T-helper 2 cell treated with Interferon-gamma antibody and Interleukin-4, amounts not matched to agents 100 ng/mL and 5 ng/mL, for 36 hours (primary cell): Measurements from ENCODE around the gene DUSP21. TPM values are rescaled to one million over a fixed set of nuclear protein-coding genes. Genes with fewer than 3 reads are reported as not detected.
"Not testable (repeated sequence)": the region's sequence is repeated elsewhere in the genome, so short reads cannot be mapped to it uniquely, and the experiment has no call there.

Experiments
- intact Hi-C: fragments of 100-400 bp; cut with micrococcal nuclease; formaldehyde crosslinking; loops from one replicate; pipeline ENCODE4 v1.15.1; 2023
- total RNA-seq: library from RNA; stranded (reverse); gene quantifications from 2 replicates; pipeline ENCODE4 v1.2.3, GENCODE V29; 2022

The DUSP21 gene
- total RNA-seq, 1 donor from 2014 or later, result not detected

- intact Hi-C loops, result loop anchor here (10.0 kb wide), 1 partner anchor 70 kb away; no protein-coding TSS in a partner anchor
These were observed 31.3 kb downstream of the DUSP21 start for GRCh38 chrX:44875185-44875489.

DNA sequence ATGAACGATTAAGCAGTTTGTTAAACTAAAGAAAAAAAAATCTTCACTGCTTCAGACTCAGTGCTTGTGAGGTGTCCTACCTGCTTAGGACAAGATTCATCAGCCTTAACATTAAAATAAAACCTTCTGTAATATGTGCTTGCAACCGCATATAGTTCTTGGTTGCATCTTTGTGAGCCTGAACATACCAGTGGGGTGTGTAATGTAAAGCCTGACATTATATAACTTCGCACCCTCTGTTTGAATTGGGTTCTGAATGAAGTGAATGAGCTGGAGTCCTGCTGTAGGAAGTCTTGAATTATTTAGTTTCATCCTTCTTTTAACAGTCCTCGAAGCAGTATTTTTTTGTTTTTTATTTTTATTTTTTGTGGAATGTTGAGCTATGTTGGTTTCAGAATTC, 32.3 kb downstream of the DUSP21 start:
- intact Hi-C loops, result loop anchor here (10.0 kb wide), 1 partner anchor 69 kb away; no protein-coding TSS in a partner anchor

DNA sequence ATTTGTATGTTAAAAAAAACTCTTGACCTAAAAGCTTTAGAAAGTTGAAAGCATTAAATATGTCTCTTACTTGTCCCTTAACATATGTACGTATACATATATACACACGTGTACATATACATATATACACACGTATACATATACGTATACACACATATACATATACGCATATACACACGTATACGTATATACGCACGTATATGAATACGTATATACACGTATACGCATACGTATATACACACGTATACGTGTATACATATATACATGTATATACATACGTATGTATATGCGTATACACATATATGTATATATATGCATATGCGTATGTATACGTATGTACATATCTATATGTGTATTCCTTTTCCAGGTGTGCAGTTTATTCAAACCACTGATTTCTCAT, 32.9 kb downstream of the DUSP21 start:
- intact Hi-C loops, result loop anchor here (10.0 kb wide), 1 partner anchor 68 kb away; no protein-coding TSS in a partner anchor

- intact Hi-C loops, result loop anchor here (10.0 kb wide), 1 partner anchor 66 kb away; no protein-coding TSS in a partner anchor
These were observed 35.0 kb downstream of the DUSP21 start for GRCh38 chrX:44878780-44879179.

DNA sequence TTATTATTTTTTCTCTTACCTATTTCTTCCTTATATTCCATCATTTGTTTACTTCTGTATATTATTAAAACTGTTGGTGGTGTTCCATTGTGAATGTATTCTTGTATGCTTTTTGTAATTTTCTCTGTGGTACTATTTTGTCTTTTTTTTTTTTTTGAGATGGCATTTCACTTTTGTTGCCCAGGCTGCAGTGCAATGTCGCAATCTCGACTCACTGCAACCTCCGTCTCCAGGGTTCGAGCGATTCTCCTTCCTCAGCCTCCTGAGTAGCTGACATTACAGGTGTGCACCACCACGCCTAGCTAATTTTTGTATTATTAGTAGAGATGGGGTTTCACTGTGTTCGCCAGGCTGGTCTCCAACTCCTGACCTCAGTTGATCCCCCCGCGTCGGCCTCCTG, 37.7 kb downstream of the DUSP21 start:
- intact Hi-C loops, result no loop called here

- intact Hi-C loops, result no loop called here
These were observed 38.8 kb downstream of the DUSP21 start for GRCh38 chrX:44882635-44883034.

- intact Hi-C loops, result no loop called here
These were observed 41.1 kb downstream of the DUSP21 start for GRCh38 chrX:44884944-44885343.

GRCh38 chrX:44889824-44890223, 46.0 kb downstream of the DUSP21 start:
- intact Hi-C loops, result no loop called here

DNA sequence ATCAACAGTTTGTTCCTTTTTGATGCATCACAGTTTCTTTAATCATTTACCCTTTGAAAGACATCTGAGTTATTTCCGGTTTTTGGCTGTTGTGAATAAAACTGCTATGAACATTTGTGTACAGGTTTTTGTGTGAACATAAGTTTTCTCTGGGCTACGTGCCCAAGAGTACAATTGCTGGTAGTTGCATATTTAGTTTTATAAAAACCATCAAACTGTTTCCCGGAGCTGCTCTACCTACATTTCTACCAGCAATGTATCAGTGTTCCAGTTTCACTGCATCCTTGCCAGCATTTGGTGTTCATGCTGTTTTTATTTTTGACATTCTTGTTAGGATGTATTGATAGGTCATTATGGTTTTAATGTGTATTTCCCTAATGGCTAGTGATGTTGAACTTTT, 46.4 kb downstream of the DUSP21 start:
- intact Hi-C loops, result no loop called here

DNA sequence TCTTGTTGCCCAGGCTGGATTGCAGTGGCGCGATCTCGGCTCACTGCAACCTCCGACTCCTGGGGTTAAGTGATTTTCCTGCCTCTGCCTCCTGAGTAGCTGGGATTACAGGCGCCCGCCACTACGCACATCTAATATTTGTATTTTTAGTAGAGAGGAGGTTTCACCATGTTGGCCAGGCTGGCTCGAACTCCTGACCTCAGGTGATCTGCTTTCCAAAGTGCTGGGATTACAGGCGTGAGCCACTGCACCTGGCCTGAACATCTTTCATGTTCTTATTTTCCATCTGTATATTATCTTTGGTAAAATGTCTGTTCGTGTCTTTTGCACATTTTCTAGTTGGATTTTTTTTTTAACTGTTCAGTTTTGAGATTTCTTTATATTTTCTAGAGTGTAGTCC, 46.9 kb downstream of the DUSP21 start:
- intact Hi-C loops, result not testable (repeated sequence)

- intact Hi-C loops, result no loop called here
These were observed 47.8 kb downstream of the DUSP21 start for GRCh38 chrX:44891642-44892041.

Other genes starting within 250 kb of the DUSP21 start
- 24.8 and 28.8 TPM in 2 replicates for gene KDM6A, start 29.2 kb downstream of the DUSP21 start, total RNA-seq